NB4 (cell line): ENCODE results near the gene RNF126.

ENCODE experiments used
- CTCF ChIP-seq: IDR thresholded peaks from one replicate; pipeline ENCODE4 v1.5.1; 2012; ENCODE audit warnings: low read depth, low read length
- POLR2A ChIP-seq: IDR thresholded peaks from 2 replicates; pipeline ENCODE4 v1.6.1; 2011; ENCODE audit warnings: mild to moderate bottlenecking; ENCODE audit not compliant: insufficient read length; ENCODE audit errors: extremely low read depth

- TF ChIP-seq CTCF (no peak), POLR2A (no peak)
Measured at GRCh38 chr19:645912-646778, 16.9 kb downstream of the RNF126 start.
